GM21447 (cell line): Measurements from ENCODE around the gene TXLNA.

Experiments used
- ATAC-seq: cut with Tn5 transposase; IDR thresholded peaks from one replicate; pipeline ENCODE4 v1.9.1; 2021; ENCODE audit not compliant: unreplicated experiment

The TXLNA gene

GRCh38 chr1:32182060-32182459, 2.6 kb downstream of the TXLNA start:
- no peak for ATAC-seq

GRCh38 chr1:32184650-32185049, 5.2 kb downstream of the TXLNA start:
- no peak for ATAC-seq

GRCh38 chr1:32186077-32186476, 6.6 kb downstream of the TXLNA start:
- ATAC-seq, result no peak

- ATAC-seq, result no peak
Observed at GRCh38 chr1:32186491-32186890, 7.0 kb downstream of the TXLNA start.

GRCh38 chr1:32187850-32188249, 8.4 kb downstream of the TXLNA start:
- ATAC-seq, result no peak

- no peak for ATAC-seq
Observed at GRCh38 chr1:32192220-32192948, 12.9 kb downstream of the TXLNA start.

GRCh38 chr1:32194984-32195383, 15.5 kb downstream of the TXLNA start:
- no peak for ATAC-seq

GRCh38 chr1:32195531-32195930, 16.1 kb downstream of the TXLNA start:
- ATAC-seq, result no peak

GRCh38 chr1:32195972-32196823, 16.7 kb downstream of the TXLNA start:
- no peak for ATAC-seq

- ATAC-seq, result no peak
Observed at GRCh38 chr1:32197074-32197473, 17.6 kb downstream of the TXLNA start.

GRCh38 chr1:32197837-32198236, 18.4 kb downstream of the TXLNA start:
- no peak for ATAC-seq

- ATAC-seq, result no peak
Observed at GRCh38 chr1:32198237-32199042, 19.0 kb downstream of the TXLNA start.

GRCh38 chr1:32199043-32199716, 19.7 kb downstream of the TXLNA start:
- ATAC-seq, result no peak

GRCh38 chr1:32199717-32200072, 20.2 kb downstream of the TXLNA start:
- ATAC-seq, result no peak

GRCh38 chr1:32200226-32201010, 20.9 kb downstream of the TXLNA start, which contains the start of gene CCDC28B:
Gene CCDC28B, plus strand, starts transcription at chr1:32200595. Its CDS starts 1,341 bp downstream, at chr1:32201936.
- peak; percentile 37 for ATAC-seq

- ATAC-seq, result peak; percentile 45
Observed at GRCh38 chr1:32201011-32201855, 21.8 kb downstream of the TXLNA start.

GRCh38 chr1:32204943-32205361, 25.5 kb downstream of the TXLNA start:
- no peak for ATAC-seq

GRCh38 chr1:32205401-32206370, 26.2 kb downstream of the TXLNA start, which contains the start of gene IQCC:
Gene IQCC, plus strand, starts transcription at chr1:32205671. Its CDS starts 11 bp downstream, at chr1:32205682.
- peak; percentile 45 for ATAC-seq
